ENCODE measurements around the gene CD48.

CD48 gene

DNA sequence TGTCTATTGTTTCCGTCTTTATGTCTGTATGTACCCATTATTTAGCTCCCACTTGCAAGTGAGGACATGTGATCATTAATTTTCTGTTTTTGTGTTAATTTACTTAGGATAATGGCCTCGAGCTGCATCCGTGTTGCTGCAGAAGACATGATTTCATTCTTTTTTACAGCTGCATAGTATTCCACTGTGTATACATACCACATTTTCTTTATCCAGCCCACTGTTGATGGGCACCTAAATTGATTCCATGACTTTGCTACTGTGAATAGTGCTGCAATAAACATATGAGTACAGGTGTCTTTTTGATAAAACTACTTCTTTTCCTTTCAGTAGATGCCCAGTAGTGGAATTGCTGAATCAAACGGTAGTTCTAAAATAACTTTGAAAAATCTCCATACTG lies 52.1 kb downstream of the CD48 start:
- no peaks in the 10 kb centered on the region for H3K36me3 ChIP-seq (ENCODE audit: insufficient read depth, low read length)
- no peak for TF ChIP-seq EZH2 (IDR thresholded peaks at IDR 0.05; ENCODE audit: borderline replicate concordance, low read depth, low read length, severe bottlenecking)
- TF ChIP-seq, protein P1, sequence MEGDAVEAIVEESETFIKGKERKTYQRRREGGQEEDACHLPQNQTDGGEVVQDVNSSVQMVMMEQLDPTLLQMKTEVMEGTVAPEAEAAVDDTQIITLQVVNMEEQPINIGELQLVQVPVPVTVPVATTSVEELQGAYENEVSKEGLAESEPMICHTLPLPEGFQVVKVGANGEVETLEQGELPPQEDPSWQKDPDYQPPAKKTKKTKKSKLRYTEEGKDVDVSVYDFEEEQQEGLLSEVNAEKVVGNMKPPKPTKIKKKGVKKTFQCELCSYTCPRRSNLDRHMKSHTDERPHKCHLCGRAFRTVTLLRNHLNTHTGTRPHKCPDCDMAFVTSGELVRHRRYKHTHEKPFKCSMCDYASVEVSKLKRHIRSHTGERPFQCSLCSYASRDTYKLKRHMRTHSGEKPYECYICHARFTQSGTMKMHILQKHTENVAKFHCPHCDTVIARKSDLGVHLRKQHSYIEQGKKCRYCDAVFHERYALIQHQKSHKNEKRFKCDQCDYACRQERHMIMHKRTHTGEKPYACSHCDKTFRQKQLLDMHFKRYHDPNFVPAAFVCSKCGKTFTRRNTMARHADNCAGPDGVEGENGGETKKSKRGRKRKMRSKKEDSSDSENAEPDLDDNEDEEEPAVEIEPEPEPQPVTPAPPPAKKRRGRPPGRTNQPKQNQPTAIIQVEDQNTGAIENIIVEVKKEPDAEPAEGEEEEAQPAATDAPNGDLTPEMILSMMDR (IDR thresholded peaks at IDR 0.05; ENCODE audit: borderline replicate concordance, extremely low read depth, low read length, poor library complexity, severe bottlenecking) = no peak
- peaks cover 15% of the 10 kb centered on the region for H3K4me1 ChIP-seq (ENCODE audit: insufficient read depth, low read length)
- no peaks in the 10 kb centered on the region for H3K79me2 ChIP-seq (ENCODE audit: insufficient read depth, low read length)
- no peak overlapping the region for H3K9ac ChIP-seq (ENCODE audit: low read depth, low read length)
- no peaks in the 10 kb centered on the region for H3K27me3 ChIP-seq (ENCODE audit: insufficient read depth, low read length, poor library complexity)
- H3K4me2 ChIP-seq (ENCODE audit: insufficient read depth, low read length) = no peak overlapping the region
- no peak overlapping the region for H3K27ac ChIP-seq (ENCODE audit: low read length)
- H3K4me3 ChIP-seq (ENCODE audit: low read depth in 1 of 2, low read length in 2 of 2) = no peak overlapping the region
- ATAC-seq (ENCODE audit: insufficient read depth, low read depth) = no peak
- no peaks in the 10 kb centered on the region for H3K9me3 ChIP-seq (ENCODE audit: insufficient read depth, low read length, severe bottlenecking)
- no peak for DNase-seq
- H4K20me1 ChIP-seq (ENCODE audit: insufficient read depth, low read length) = no peaks in the 10 kb centered on the region
- no peak overlapping the region for H2AFZ ChIP-seq (ENCODE audit: low read depth, low read length)

DNA sequence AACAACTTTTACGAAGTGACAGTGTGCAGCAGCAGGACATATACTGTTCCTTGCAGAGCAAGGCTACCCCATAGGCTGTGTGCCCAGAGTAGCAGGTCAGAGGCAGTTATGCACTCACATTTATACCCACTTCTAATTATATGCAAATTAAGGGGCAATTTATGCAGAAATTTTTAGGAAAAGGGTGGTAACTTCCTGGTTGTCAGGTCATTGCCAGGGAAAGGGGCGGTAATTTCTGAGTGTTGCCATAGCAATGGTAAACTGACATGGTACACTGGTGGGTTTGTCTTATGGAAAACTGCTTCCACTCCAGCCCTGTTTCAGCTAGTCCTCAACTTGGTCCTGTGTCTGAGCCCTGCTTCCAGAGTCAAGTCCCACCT lies 52.8 kb downstream of the CD48 start:
- H3K4me1 ChIP-seq (ENCODE audit: insufficient read depth, low read length) = peaks cover 8% of the 10 kb centered on the region
- no peak overlapping the region for H3K4me3 ChIP-seq (ENCODE audit: low read depth in 1 of 2, low read length in 2 of 2)
- no peak overlapping the region for H3K4me2 ChIP-seq (ENCODE audit: insufficient read depth, low read length)
- H3K27ac ChIP-seq (ENCODE audit: low read length) = no peak overlapping the region
- no peak for TF ChIP-seq EZH2 (IDR thresholded peaks at IDR 0.05; ENCODE audit: borderline replicate concordance, low read depth, low read length, severe bottlenecking)
- TF ChIP-seq, protein P1 (IDR thresholded peaks at IDR 0.05; ENCODE audit: borderline replicate concordance, extremely low read depth, low read length, poor library complexity, severe bottlenecking) = no peak
- H3K36me3 ChIP-seq (ENCODE audit: insufficient read depth, low read length) = no peaks in the 10 kb centered on the region
- H4K20me1 ChIP-seq (ENCODE audit: insufficient read depth, low read length) = no peaks in the 10 kb centered on the region
- no peak for ATAC-seq (ENCODE audit: insufficient read depth, low read depth)
- H3K79me2 ChIP-seq (ENCODE audit: insufficient read depth, low read length) = no peaks in the 10 kb centered on the region
- DNase-seq = no peak
- no peaks in the 10 kb centered on the region for H3K9me3 ChIP-seq (ENCODE audit: insufficient read depth, low read length, severe bottlenecking)
- H2AFZ ChIP-seq (ENCODE audit: low read depth, low read length) = no peak overlapping the region
- H3K27me3 ChIP-seq (ENCODE audit: insufficient read depth, low read length, poor library complexity) = no peaks in the 10 kb centered on the region
- H3K9ac ChIP-seq (ENCODE audit: low read depth, low read length) = no peak overlapping the region

DNA sequence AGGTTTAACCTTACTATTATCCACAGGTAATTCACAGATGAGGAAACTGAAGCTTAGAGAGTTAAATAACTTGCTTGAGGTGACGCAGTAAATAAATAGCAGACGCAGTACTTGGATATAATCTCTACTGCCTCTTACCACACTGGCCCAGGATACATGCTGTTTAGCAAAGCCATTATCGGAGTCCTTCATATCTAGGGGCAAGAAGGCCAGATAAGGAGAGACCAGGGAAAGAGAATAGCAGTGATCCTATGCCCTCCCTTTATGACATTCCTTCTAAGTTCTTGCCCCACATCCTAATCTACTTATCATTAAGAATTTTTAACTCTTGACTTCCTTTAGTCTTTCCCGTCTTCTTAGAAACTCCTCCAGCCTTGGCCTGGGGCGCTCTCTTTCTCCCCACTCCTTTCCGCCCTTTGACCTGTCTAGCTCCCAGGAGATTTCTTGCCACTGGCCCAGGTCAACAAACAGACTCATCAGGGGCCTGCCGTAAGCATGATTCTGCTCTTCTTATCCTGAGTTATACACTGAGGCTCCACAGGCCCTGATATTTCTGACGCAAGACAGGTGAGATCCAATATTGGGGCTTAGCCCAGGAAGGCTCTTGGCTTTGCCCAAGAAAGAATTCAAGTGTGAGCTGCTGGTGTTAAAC lies 53.3 kb downstream of the CD48 start:
- Histone ChIP-seq H3K27me3 (ENCODE audit: insufficient read depth, low read length, poor library complexity) (no peaks in the 10 kb centered on the region), H3K79me2 (ENCODE audit: insufficient read depth, low read length) (no peaks in the 10 kb centered on the region), H3K9me3 (ENCODE audit: insufficient read depth, low read length, severe bottlenecking) (no peaks in the 10 kb centered on the region), H2AFZ (ENCODE audit: low read depth, low read length) (no peak overlapping the region), H3K27ac (ENCODE audit: low read length) (no peak overlapping the region), H4K20me1 (ENCODE audit: insufficient read depth, low read length) (no peaks in the 10 kb centered on the region), H3K36me3 (ENCODE audit: insufficient read depth, low read length) (no peaks in the 10 kb centered on the region), H3K4me2 (ENCODE audit: insufficient read depth, low read length) (no peak overlapping the region), H3K4me1 (ENCODE audit: insufficient read depth, low read length) (peaks cover 7% of the 10 kb centered on the region), H3K9ac (ENCODE audit: low read depth, low read length) (no peak overlapping the region), H3K4me3 (ENCODE audit: low read depth in 1 of 2, low read length in 2 of 2) (no peak overlapping the region)
- no peak for DNase-seq
- TF ChIP-seq, protein P1 (IDR thresholded peaks at IDR 0.05; ENCODE audit: borderline replicate concordance, extremely low read depth, low read length, poor library complexity, severe bottlenecking) = no peak
- no peak for TF ChIP-seq EZH2 (IDR thresholded peaks at IDR 0.05; ENCODE audit: borderline replicate concordance, low read depth, low read length, severe bottlenecking)
- no peak for ATAC-seq (ENCODE audit: insufficient read depth, low read depth)

Data from DND-41 (cell line).